H7 (cell line): ENCODE measurements around the gene MELTF. TPM values are rescaled to one million over a fixed set of nuclear protein-coding genes. Genes with fewer than 3 reads are reported as not detected.

Source experiments
- DNase-seq: peaks from one replicate; pipeline ENCODE4 v3.0.0; 2012
- H3K27me3 ChIP-seq: 2 replicates; pipeline ENCODE4 v1.6.0; 2011; ENCODE audit warnings: mild to moderate bottlenecking, low read length; ENCODE audit not compliant: control insufficient read depth, insufficient read depth
- H3K36me3 ChIP-seq: replicated peaks from 2 replicates; pipeline ENCODE4 v1.5.1; 2011; ENCODE audit warnings: low read length; ENCODE audit not compliant: control insufficient read depth, insufficient read depth
- H3K4me3 ChIP-seq: 2 replicates; pipeline ENCODE4 v1.5.1; 2011; ENCODE audit warnings: low read depth, mild to moderate bottlenecking, control low read depth, low read length, moderate library complexity; ENCODE audit not compliant: insufficient read depth
- total RNA-seq: library from RNA; depleted of rRNA; stranded (reverse); fragments of >200 nt; shearing (Covaris generic); gene quantifications from 2 replicates; pipeline ENCODE4 v1.2.3, GENCODE V29; 2014

The MELTF gene
- total RNA-seq, 1 experiment from 2014 or later, result 3.5 TPM

DNA sequence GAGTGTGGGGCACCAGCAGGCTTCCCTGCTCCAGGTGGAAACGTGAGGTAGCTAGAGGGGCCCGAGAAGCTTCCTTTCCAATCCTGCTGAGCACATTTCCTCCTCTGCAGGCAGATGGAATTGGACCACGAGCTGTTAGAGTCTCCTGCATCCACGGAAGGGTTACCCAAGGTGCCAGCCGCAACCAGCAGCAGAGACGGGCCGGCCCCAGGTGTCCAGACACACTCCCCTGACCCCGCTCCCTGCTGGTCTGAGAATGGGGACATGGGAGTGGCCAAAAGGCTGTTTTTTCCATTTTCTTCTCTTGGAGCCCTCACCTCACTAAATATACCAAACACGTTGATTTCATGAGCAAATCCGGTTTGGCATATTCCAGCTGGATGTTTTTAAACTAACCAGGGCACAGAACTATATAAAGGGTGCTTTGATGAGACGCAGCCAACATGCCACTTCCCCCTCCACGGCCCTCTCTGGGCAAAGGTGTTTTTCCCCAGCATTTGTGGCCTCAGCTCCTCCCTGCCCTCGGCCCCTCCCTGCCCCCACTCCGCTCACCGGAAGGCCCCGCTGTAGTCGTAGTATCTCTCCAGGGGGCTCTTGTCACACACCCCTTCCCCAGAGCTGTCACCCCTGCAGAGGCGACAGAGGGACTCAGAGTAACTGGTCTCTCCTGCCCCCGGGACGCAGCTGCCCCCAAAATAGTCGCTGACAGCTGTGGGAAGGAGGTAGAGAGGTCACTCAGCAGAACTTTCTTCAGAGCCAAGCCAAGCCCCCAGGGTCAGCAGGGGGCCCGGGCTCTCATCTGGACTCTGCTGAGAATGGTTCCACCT lies 7.0 kb downstream of the MELTF start:
- Histone ChIP-seq H3K4me3 (no peak overlapping the region), H3K36me3 (no peaks in the 10 kb centered on the region), H3K27me3 (no peaks in the 10 kb centered on the region)
- DNase-seq, result peak; percentile 68

DNA sequence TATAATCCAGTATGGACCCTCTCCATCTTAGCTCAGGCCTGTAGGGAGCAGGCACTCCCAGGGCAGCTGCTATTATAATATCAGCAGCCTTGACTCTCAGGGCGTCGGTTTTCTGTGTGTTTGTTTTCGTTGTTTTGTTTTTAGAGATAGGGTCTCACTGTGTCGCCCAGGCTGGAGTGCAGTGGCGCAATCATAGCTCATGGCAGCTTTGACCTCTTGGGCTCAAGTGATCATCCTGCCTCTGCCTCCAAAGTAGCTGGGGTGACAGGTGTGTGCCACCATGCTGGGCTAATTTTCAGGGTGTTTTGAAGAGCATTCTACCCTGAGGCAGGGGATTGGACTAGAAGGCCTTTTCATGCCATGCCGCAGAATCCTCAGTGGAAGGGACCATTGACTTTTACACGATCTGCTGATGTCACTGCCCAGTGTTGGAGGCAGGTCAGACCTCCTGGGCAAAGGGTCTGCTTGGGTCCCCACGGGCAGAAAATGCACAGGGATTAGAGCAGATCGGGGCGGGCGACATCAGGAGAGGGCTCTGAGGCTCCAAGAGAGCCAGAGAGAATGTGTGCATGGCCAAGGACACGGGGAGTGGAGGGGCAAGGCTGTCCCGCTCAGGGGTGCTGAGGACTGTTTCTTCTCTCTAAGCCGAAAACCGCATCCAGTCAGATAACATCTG lies 7.8 kb downstream of the MELTF start:
- no peak for DNase-seq
- Histone ChIP-seq H3K36me3 (no peaks in the 10 kb centered on the region), H3K27me3 (no peaks in the 10 kb centered on the region), H3K4me3 (no peak overlapping the region)

DNA sequence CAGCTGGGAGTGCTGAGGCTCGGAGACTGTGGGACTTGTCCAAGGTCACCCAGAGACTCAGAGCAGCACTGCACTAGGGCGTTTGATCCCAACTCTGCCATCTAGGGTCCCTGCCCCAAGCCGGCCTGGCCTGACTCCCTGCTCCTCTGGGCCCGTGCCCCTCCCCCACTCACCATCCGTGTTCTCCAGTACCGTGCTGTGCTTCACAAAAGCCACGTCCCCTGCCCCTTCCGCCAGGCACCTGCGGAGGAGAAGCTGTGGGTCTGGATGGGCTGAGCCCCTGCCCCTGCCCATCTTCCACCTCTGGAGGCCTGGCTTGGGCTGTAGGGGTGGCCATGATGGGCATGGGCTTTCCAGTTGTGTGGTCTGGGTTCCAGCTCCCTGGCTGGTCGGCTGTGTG lies 8.4 kb downstream of the MELTF start:
- peak; percentile 82 for DNase-seq
- no peaks in the 10 kb centered on the region for H3K36me3 ChIP-seq
- no peak overlapping the region for H3K4me3 ChIP-seq
- H3K27me3 ChIP-seq, result no peaks in the 10 kb centered on the region

DNA sequence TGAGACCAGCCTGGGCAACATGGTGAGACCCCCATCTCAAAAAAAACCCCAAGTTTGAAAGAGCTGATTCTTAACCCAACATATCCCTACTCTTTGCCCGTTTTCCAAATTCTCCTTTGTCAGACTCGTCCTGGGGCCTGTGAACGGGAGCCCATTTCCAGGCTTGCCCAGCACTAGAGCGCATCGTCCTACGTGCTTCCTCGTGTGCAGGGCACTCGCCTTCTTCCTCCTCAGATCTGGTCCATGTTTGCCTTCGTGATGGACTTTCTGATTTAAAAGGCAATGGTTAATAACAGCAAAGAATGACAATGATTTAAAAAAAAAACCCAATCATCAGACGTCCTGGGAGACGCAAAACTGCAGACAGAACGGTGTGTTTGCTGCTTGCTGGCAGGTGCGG lies 10.1 kb downstream of the MELTF start:
- Histone ChIP-seq H3K27me3 (no peaks in the 10 kb centered on the region), H3K36me3 (no peaks in the 10 kb centered on the region), H3K4me3 (no peak overlapping the region)
- peak; percentile 22 for DNase-seq

DNA sequence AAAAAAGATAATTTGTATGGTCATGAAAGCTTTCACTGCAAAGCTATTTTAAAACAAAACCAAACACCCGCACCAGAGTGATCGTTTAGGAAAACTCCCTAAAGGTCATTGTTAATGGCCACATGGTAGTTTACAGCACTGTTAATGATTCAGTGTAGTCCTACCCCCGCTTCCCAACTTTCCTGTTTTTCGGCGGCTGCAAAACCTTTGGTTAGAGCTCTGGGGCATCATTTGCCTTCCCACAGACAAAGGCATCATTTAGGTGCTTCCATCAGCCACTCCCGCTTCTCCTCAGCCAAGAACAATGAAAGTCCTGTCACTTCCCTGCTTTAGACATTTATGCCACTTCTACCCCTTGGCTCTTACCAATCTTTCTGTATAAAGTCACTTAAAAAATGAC lies 10.6 kb downstream of the MELTF start:
- no peak overlapping the region for H3K4me3 ChIP-seq
- H3K36me3 ChIP-seq, result no peaks in the 10 kb centered on the region
- DNase-seq, result peak; percentile 33
- no peaks in the 10 kb centered on the region for H3K27me3 ChIP-seq

DNA sequence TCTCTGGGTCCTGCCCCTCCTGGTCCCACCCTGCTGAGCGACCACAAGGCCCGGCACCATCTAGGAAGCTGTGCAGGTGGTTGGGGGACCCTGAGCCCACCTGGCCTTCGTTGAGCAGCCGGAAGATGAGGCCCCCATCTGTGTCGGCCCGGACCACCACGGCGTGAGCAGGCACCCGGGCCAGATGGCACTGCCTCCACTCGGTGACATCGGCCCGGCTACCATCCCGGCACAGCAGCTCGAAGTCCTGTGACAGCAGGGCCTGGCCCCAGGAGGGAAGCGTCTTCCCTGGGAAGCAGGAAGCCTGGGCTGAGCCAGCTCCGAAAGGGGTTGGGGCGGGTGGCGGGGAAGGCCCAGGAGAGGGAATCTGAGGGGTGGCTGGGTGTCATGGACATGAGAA lies 12.6 kb downstream of the MELTF start:
- peak; percentile 52 for DNase-seq
- H3K27me3 ChIP-seq, result no peaks in the 10 kb centered on the region
- H3K36me3 ChIP-seq, result no peaks in the 10 kb centered on the region

DNA sequence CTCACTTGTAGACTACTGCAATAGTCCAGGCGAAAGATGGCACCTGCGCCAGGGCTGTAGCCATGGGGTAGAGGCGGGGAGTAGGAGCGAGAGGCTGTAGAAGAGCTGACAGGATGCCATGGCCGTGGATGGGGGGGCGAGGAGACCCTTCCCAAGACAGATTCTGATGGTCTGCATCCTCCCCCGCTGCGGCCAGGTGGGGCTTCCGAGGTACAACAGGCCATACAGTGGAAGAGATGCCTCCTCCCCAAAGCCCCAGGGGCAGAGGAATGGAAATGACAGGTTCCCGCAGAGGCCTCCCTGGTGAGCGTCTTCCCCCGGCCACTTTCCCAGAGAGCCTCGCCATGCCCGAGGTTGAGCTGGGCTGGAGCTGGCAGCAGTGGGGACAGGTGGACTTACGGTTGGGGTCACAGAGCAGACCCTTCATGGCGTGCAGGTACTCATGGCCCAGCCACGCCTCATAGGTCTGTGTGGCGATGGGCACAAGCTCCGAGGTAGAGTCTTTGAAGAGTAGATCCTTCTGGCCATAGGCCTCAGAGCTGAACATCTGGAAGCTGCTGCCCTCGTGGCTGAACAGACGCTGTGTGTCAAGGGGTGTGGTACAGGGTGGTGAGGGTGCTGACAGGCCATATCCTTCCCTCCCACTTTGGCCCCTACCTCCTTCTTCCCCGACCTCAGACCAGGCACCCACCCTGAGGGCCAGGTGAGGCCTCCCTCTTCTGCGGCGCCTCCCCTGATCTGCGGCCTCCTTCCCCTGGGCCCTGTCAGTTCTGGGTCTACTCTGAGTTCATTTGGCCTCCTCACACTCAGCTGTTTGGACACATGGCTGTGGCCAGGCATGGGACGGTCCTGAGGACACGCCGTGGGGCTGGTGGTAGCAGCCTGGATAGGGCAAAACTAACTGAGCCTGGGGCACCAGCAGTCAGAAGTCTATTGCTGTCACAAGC lies 13.6 kb downstream of the MELTF start:
- peak; percentile 49 for DNase-seq
- H3K36me3 ChIP-seq, result no peaks in the 10 kb centered on the region

More for the DNA sequence above, 12.6 kb downstream of the MELTF start:
- no peak overlapping the region for H3K4me3 ChIP-seq

DNA sequence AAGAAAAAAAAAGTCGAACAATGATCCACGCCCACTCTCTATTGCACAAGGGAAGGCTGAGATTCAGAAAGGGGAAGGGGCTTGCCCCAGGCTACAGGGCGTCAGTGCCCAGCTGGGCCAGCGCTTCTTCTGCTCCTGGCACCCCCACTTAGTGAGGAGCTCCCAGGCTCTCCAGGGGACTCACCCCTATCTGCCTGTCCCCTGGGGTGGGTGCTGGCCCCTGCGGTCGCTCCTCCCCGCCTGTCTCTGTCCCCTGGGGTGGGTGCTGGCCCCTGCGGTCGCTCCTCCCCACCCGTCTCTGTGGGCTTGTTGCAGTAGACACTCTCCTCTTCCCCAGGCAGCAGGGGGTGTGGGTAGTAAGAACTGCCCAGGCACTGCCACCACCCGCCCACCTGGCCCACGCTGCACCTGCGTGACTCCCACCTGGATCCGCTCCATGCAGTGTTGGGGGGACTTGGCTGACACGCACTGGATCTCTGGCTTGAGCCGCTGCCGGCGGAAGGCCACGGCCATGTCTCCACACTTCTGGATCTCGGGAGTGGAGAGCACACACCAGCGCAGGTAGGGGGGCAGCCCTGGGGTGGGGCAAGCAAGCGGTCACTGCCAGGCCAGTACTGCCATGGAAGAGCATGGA lies 14.6 kb downstream of the MELTF start:
- no peak for DNase-seq
- Histone ChIP-seq H3K36me3 (no peaks in the 10 kb centered on the region), H3K4me3 (no peak overlapping the region), H3K27me3 (no peaks in the 10 kb centered on the region)

More for the DNA sequence above, 13.6 kb downstream of the MELTF start:
- no peaks in the 10 kb centered on the region for H3K27me3 ChIP-seq
- H3K4me3 ChIP-seq, result no peak overlapping the region

DNA sequence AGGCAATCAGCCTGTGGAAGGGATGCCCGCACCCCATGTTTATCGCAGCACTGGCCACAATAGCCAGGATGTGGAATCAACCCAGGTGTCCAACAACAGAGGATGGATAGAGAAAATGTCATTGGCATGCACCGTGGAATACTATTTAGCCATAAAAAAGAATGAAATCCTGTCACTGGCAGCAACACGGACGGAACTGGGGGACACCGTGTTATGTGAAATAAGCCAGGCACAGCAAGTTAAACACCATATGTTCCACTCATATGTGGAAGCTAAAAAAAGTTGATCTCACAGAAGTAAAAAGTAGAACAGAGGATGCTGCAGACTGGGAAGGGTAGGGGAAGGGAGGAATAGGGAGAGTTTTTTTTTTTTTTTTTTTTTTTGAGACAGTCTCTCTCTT lies 15.6 kb downstream of the MELTF start:
- DNase-seq, result no peak
- Histone ChIP-seq H3K36me3 (no peaks in the 10 kb centered on the region), H3K4me3 (no peak overlapping the region), H3K27me3 (no peaks in the 10 kb centered on the region)

DNA sequence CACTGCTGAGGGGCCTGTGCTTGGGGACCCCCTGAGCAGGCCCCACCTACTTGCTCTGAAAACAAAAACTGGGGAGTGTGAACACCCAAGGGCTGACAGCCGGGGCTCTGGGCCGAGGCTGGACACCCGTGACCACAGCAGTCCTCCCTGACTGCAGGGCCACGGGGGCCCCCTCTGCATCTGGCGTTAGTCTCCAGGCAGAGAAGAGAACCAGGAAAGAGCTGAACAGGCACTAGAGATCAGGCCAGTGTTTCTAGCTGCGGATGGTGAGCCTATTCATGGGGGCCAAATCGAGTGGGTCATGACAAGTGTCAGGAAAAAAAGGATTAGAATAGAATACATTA lies 17.1 kb downstream of the MELTF start:
- DNase-seq, result no peak
- Histone ChIP-seq H3K4me3 (no peak overlapping the region), H3K36me3 (no peaks in the 10 kb centered on the region), H3K27me3 (no peaks in the 10 kb centered on the region)

DNA sequence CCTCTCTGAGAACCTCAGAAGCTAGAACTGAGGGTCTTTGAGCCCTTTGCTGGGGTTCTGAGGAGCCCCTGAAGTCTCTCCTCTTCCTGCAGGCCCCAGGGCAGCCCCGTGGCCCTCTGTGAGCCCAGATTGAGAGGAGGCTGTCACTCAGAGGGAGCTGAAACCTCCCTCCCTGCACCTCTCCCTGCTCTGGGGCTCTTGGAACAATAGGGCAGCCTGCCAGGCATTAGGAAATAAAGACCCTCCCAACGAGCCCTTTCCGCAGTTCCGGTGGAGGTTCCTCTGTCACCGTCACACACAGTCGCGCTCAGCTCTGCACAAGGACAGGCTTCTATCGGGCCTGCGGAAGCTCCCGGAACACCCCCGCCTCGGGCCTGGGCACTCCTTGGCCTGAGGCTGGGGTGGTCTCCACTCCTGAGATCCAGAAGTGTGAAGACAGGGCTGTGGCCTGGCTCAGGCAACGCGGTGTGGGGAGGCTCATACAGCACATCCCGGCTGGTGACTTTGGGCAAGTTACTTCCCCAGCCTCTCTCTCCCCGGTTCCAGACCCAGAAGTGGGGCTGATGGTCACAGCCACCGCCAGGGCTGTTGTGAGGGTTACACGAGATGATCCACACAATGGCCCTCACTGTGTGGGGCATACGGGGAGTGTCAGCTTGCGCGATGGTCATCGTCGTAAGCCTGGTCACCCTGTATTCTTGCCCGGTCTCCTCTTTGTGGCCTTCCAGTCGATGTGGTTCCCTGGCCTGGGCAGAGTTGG lies 17.7 kb downstream of the MELTF start:
- no peak overlapping the region for H3K4me3 ChIP-seq
- no peaks in the 10 kb centered on the region for H3K27me3 ChIP-seq
- H3K36me3 ChIP-seq, result no peaks in the 10 kb centered on the region
- DNase-seq, result no peak

DNA sequence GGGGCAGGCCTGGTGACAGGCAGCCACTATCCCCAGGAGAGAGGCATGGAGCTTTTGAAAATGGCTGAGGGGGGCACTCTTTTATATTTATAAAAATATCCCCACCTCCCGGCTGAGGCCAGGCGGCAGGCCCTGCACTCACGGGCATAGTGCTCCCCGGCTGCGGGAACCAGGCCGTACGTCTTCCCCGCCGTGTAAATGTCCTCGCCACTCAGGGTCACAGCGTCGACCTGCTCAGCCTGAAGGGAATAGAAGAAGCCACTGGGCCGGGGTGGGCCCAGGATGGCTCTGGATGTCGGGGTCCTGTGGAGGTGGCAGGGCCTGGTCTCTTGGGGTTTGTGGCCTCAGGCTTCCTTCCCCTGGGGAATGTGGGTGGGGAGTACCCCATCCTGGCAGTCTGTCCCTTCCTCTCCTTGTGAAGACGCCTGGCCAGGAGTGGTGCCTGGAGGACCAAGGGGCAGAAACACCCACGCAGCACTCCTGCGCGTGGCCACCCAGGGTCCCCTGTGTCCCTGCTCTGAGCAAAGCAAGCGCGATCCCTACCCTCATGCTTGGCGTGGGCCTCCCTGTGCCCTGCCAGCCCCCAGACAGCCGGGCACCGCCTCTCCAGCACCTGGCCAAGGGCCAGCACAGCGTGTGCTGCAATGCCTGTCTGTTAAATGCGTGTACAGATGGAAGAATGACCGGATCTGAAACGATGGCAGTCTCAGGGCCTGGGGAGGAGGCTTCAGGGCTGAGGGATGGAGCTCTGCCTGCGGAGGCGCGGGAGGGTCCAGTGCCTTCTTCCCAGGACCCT lies 18.9 kb downstream of the MELTF start:
- Histone ChIP-seq H3K36me3 (no peaks in the 10 kb centered on the region), H3K27me3 (no peaks in the 10 kb centered on the region), H3K4me3 (no peak overlapping the region)
- no peak for DNase-seq

DNA sequence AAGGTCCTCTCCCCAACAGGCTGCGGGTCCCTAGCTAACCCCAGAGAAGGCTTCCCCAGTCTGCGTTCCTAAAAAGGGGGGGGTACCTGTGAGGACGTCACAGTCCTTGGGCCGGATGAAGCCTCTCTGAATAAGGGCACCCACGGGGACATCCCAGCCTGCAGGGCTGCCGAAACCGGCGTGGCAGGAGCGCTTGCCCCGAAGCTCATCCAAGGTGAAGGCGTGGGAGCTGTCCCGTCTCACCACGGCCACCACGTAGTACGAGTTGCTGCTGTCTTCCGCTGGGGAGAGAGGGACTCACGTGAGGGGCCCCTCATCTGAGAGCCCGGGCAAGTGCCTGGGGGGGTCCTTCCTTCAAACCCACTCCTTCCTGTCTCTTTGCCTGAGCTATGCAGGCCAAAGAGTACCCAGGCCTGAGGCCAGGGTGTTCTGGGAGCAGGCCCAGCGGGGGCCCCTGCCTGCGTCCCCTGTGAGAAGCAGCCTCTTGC lies 20.0 kb downstream of the MELTF start:
- DNase-seq, result no peak
- no peaks in the 10 kb centered on the region for H3K36me3 ChIP-seq
- H3K27me3 ChIP-seq, result peaks cover 8% of the 10 kb centered on the region
- H3K4me3 ChIP-seq, result no peak overlapping the region
